Forelimb muscle (tissue), 1 donor: Measurements from ENCODE around the gene H6PD. TPM values are rescaled to one million over a fixed set of nuclear protein-coding genes. Genes with fewer than 3 reads are reported as not detected.
"Not testable (repeated sequence)": the region's sequence is repeated elsewhere in the genome, so short reads cannot be mapped to it uniquely, and the experiment has no call there.

Source experiments
- DNase-seq: peaks from one replicate; pipeline ENCODE4 v3.0.0-alpha.2; 2013; ENCODE audit warnings: low read depth
- polyA plus RNA-seq: library from polyadenylated mRNA; unstranded; fragments of 120-200 nt; gene quantifications from one replicate; pipeline ENCODE4 v1.2.1, GENCODE V29; 2013; ENCODE audit not compliant: insufficient read length

H6PD gene
- polyA plus RNA-seq, 1 donor, result 31.0 TPM

- no peak for DNase-seq
Measured at GRCh38 chr1:9295884-9296283, 61.3 kb downstream of the H6PD start.

GRCh38 chr1:9296850-9297249 lies 62.3 kb downstream of the H6PD start:
- DNase-seq, result no peak

GRCh38 chr1:9297831-9298230 lies 63.3 kb downstream of the H6PD start:
- DNase-seq, result no peak

- DNase-seq, result no peak
Measured at GRCh38 chr1:9298282-9298681, 63.7 kb downstream of the H6PD start.

- DNase-seq, result not testable (repeated sequence)
Measured at GRCh38 chr1:9299571-9300541, 65.3 kb downstream of the H6PD start.

- DNase-seq, result no peak
Measured at GRCh38 chr1:9300573-9300972, 66.0 kb downstream of the H6PD start.

- no peak for DNase-seq
Measured at GRCh38 chr1:9302745-9303524, 68.4 kb downstream of the H6PD start.

- no peak for DNase-seq
Measured at GRCh38 chr1:9303916-9304315, 69.3 kb downstream of the H6PD start.

- no peak for DNase-seq
Measured at GRCh38 chr1:9305216-9305615, 70.6 kb downstream of the H6PD start.

- no peak for DNase-seq
Measured at GRCh38 chr1:9306006-9306405, 71.4 kb downstream of the H6PD start.

- no peak for DNase-seq
Measured at GRCh38 chr1:9307303-9307702, 72.7 kb downstream of the H6PD start.

GRCh38 chr1:9308236-9308785 lies 73.7 kb downstream of the H6PD start:
- DNase-seq, result no peak

- no peak for DNase-seq
Measured at GRCh38 chr1:9309080-9309479, 74.5 kb downstream of the H6PD start.

- no peak for DNase-seq
Measured at GRCh38 chr1:9309991-9310390, 75.4 kb downstream of the H6PD start.

GRCh38 chr1:9311029-9311428 lies 76.5 kb downstream of the H6PD start:
- DNase-seq, result no peak

- no peak for DNase-seq
Measured at GRCh38 chr1:9311479-9311878, 76.9 kb downstream of the H6PD start.

GRCh38 chr1:9312168-9312720 lies 77.7 kb downstream of the H6PD start:
- DNase-seq, result no peak

GRCh38 chr1:9313576-9313975 lies 79.0 kb downstream of the H6PD start:
- DNase-seq, result no peak

GRCh38 chr1:9314111-9314510 lies 79.5 kb downstream of the H6PD start:
- no peak for DNase-seq

GRCh38 chr1:9314711-9315379 lies 80.3 kb downstream of the H6PD start:
- no peak for DNase-seq

- DNase-seq, result no peak
Measured at GRCh38 chr1:9315411-9316079, 81.0 kb downstream of the H6PD start.
